Transverse colon (tissue), 4 donors: ENCODE measurements around the gene MTTP. TPM values are rescaled to one million over a fixed set of nuclear protein-coding genes. Genes with fewer than 3 reads are reported as not detected.

Experiments
- DNase-seq: peaks from one replicate; pipeline ENCODE4 v3.0.0-alpha.2; 2019
- H3K27ac ChIP-seq, 4 donors: fragments of 200-600 bp; sonication (generic); 2 replicates each; pipeline ENCODE4 v1.5.1; 2016 to 2018; ENCODE audit warnings: inconsistent platforms in 4 of 4
- H3K27me3 ChIP-seq: fragments of 200-600 bp; sonication (generic); 2 replicates; pipeline ENCODE4 v1.5.1; 2017; ENCODE audit warnings: inconsistent platforms
- H3K36me3 ChIP-seq, 4 donors: fragments of 200-600 bp; sonication (generic); 2 replicates each; pipeline ENCODE4 v1.5.1; 2017 to 2019; ENCODE audit warnings: inconsistent platforms in 4 of 4
- H3K4me1 ChIP-seq, 4 donors: fragments of 200-600 bp; sonication (generic); 2 replicates each; pipeline ENCODE4 v1.5.1; 2017 to 2020; ENCODE audit warnings: inconsistent platforms in 4 of 4
- H3K4me3 ChIP-seq, 4 donors: fragments of 200-600 bp; sonication (generic); 1 replicate in 1 of 4; 2 replicates in 3 of 4; pipeline versions ENCODE4 v1.5.1 to v1.6.1; 2017 to 2019; ENCODE audit warnings: inconsistent platforms in 4 of 4
- H3K9me3 ChIP-seq, 2 donors: fragments of 200-600 bp; sonication (generic); 2 replicates each; pipeline ENCODE4 v1.5.1; 2017 to 2019; ENCODE audit warnings: inconsistent platforms in 2 of 2
- EP300 ChIP-seq: sonication (generic); formaldehyde crosslinking; IDR thresholded peaks from one replicate; pipeline ENCODE4 v1.6.1; 2017; ENCODE audit warnings: antibody characterized with exemption, low read depth
- POLR2A ChIP-seq: fragments of 450-650 bp; IDR thresholded peaks from one replicate; pipeline ENCODE4 v1.6.1; 2016; ENCODE audit warnings: antibody characterized with exemption, mild to moderate bottlenecking, moderate library complexity
- POLR2AphosphoS5 ChIP-seq, 3 donors: sonication (generic); formaldehyde crosslinking; IDR thresholded peaks; one replicate each; pipeline ENCODE4 v1.6.1; 2016; ENCODE audit warnings: antibody characterized with exemption in 3 of 3
- WGBS, 2 donors: methylation state at CpG; one replicate each; pipeline ENCODE4 v1.1.5; 2018; ENCODE audit warnings: low coverage in 1 of 2; 5-methylcytosine and 5-hydroxymethylcytosine counted together
- in situ Hi-C, 4 donors: fragments of 200-750 bp; cut with MboI; loops; one replicate each; pipeline versions ENCODE4 v1.15.0 to v1.15.1; 2017; ENCODE audit warnings: low sequenced_read_pairs in 3 of 4, low pct_ligation_motif_present in 1 of 4, low pct_unique_long_range_greater_than_20kb in 1 of 4
- intact Hi-C: fragments of 100-400 bp; cut with DNase I; formaldehyde crosslinking; loops from one replicate; pipeline ENCODE4 v1.15.1; 2023; ENCODE audit warnings: low total_unique reads
- total RNA-seq, 4 donors: library from RNA; depleted of rRNA; stranded (reverse); fragments of >200 nt; gene quantifications; one replicate each; pipeline ENCODE4 v1.1.0, GENCODE V29; 2016
- TF ChIP-seq, protein P1 (sequence below), 5 experiments: fragments of 200-600 bp in 3 of 5; fragments of 450-650 bp in 2 of 5; sonication (generic) in 3 of 5; IDR thresholded peaks; 1 replicate in 2 of 5; 2 replicates in 3 of 5; pipeline ENCODE4 v1.5.1; 2016 to 2017; ENCODE audit warnings: antibody characterized with exemption in 5 of 5, inconsistent platforms in 3 of 5, mild to moderate bottlenecking in 2 of 5, moderate library complexity in 1 of 5

The MTTP gene
- total RNA-seq, 4 donors from 2014 or later = 0.41 TPM; not detected in 3

- DNase-seq = no peak
Observed at GRCh38 chr4:99614491-99614890, 39.9 kb downstream of the MTTP start.

GRCh38 chr4:99615170-99615820, 40.7 kb downstream of the MTTP start:
- Histone ChIP-seq H3K4me1 (peaks cover 0 to 3% (median 0%) of the 10 kb centered on the region in 4 donors), H3K9me3 (no peaks in the 10 kb centered on the region), H3K36me3 (no peaks in the 10 kb centered on the region), H3K4me3 (no peak overlapping the region), H3K27ac (no peak overlapping the region), H3K27me3 (no peaks in the 10 kb centered on the region)
- no peak for TF ChIP-seq POLR2AphosphoS5 (IDR thresholded peaks at IDR 0.05)
- TF ChIP-seq POLR2A = no peak
- TF ChIP-seq, protein P1, sequence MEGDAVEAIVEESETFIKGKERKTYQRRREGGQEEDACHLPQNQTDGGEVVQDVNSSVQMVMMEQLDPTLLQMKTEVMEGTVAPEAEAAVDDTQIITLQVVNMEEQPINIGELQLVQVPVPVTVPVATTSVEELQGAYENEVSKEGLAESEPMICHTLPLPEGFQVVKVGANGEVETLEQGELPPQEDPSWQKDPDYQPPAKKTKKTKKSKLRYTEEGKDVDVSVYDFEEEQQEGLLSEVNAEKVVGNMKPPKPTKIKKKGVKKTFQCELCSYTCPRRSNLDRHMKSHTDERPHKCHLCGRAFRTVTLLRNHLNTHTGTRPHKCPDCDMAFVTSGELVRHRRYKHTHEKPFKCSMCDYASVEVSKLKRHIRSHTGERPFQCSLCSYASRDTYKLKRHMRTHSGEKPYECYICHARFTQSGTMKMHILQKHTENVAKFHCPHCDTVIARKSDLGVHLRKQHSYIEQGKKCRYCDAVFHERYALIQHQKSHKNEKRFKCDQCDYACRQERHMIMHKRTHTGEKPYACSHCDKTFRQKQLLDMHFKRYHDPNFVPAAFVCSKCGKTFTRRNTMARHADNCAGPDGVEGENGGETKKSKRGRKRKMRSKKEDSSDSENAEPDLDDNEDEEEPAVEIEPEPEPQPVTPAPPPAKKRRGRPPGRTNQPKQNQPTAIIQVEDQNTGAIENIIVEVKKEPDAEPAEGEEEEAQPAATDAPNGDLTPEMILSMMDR (IDR thresholded peaks at IDR 0.05) = no peak
- TF ChIP-seq EP300 = no peak
- intact Hi-C loops = no loop called here
- DNase-seq = no peak
- 80 to 93% methylated on average over 1 of the region's 1 CpG for WGBS, 2 donors
- in situ Hi-C loops = no loop called here

More at GRCh38 chr4:99614491-99614890, 39.9 kb downstream of the MTTP start:
- no peak for TF ChIP-seq POLR2A
- TF ChIP-seq POLR2AphosphoS5 (IDR thresholded peaks at IDR 0.05) = no peak
- TF ChIP-seq, protein P1 (IDR thresholded peaks at IDR 0.05) = no peak
- TF ChIP-seq EP300 = no peak
- Histone ChIP-seq H3K4me1 (peaks cover 0 to 3% (median 0%) of the 10 kb centered on the region in 4 donors), H3K27me3 (no peaks in the 10 kb centered on the region), H3K27ac (no peak overlapping the region), H3K9me3 (no peaks in the 10 kb centered on the region), H3K4me3 (no peak overlapping the region), H3K36me3 (no peaks in the 10 kb centered on the region)
- intact Hi-C loops = no loop called here
- in situ Hi-C loops = no loop called here
- WGBS, 2 donors = 42 to 78% methylated on average over 1 of the region's 1 CpG

- no peak overlapping the region for H3K4me3 ChIP-seq
- H3K36me3 ChIP-seq = no peaks in the 10 kb centered on the region
- 77 to 86% methylated on average over 1 of the region's 1 CpG for WGBS, 2 donors
- H3K9me3 ChIP-seq = no peaks in the 10 kb centered on the region
- in situ Hi-C loops = no loop called here
- peaks cover 0 to 3% (median 0%) of the 10 kb centered on the region in 4 donors for H3K4me1 ChIP-seq
- no peaks in the 10 kb centered on the region for H3K27me3 ChIP-seq
- no peak for TF ChIP-seq POLR2A
- TF ChIP-seq EP300 = no peak
- no peak for TF ChIP-seq POLR2AphosphoS5 (IDR thresholded peaks at IDR 0.05)
- TF ChIP-seq, protein P1 (IDR thresholded peaks at IDR 0.05) = no peak
- no peak for DNase-seq
- intact Hi-C loops = no loop called here
- no peak overlapping the region for H3K27ac ChIP-seq
Observed at GRCh38 chr4:99617374-99617773, 42.8 kb downstream of the MTTP start.

DNA sequence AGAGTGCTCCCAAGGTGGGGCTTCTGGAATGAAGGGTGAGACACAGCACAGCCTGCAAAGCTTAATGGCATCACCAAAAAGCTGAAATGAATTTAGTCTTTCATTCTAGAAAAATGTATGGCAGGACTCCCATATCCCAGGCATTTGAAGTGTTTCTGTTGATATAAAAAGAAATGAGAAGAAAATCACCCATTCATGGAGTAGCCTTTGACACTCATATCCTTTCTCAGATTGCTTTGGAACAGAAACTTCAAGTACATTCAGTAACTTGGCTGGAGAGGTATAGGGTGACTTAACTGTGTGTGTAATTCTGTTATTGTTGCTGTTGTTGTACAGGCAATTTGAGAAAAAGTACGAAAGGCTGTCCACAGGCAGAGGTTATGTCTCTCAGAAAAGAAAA, 47.7 kb downstream of the MTTP start:
- TF ChIP-seq EP300 (no peak), POLR2A (no peak), POLR2AphosphoS5 (IDR thresholded peaks at IDR 0.05) (no peak)
- TF ChIP-seq, protein P1 (IDR thresholded peaks at IDR 0.05) = no peak
- DNase-seq = no peak
- Histone ChIP-seq H3K27ac (no peak overlapping the region), H3K4me1 (peaks cover 0 to 5% (median 0%) of the 10 kb centered on the region in 4 donors), H3K36me3 (no peaks in the 10 kb centered on the region), H3K9me3 (no peaks in the 10 kb centered on the region), H3K27me3 (no peaks in the 10 kb centered on the region), H3K4me3 (no peak overlapping the region)
- WGBS, 2 donors = 75 to 89% methylated on average over 1 of the region's 1 CpG
- intact Hi-C loops (no loop called here), in situ Hi-C loops (no loop called here)
